CD4-positive, alpha-beta T cell treated with Interleukin-4 for 4 hours (primary cell): ENCODE measurements around the gene SLIT1.
A peak's percentile ranks its signal among the peaks of the same experiment; 100 is the strongest.
"Not testable (repeated sequence)": the region's sequence is repeated elsewhere in the genome, so short reads cannot be mapped to it uniquely, and the experiment has no call there.

Source experiments
- DNase-seq: peaks from one replicate; pipeline ENCODE4 v3.0.0-alpha.2; 2020

SLIT1 gene

DNA sequence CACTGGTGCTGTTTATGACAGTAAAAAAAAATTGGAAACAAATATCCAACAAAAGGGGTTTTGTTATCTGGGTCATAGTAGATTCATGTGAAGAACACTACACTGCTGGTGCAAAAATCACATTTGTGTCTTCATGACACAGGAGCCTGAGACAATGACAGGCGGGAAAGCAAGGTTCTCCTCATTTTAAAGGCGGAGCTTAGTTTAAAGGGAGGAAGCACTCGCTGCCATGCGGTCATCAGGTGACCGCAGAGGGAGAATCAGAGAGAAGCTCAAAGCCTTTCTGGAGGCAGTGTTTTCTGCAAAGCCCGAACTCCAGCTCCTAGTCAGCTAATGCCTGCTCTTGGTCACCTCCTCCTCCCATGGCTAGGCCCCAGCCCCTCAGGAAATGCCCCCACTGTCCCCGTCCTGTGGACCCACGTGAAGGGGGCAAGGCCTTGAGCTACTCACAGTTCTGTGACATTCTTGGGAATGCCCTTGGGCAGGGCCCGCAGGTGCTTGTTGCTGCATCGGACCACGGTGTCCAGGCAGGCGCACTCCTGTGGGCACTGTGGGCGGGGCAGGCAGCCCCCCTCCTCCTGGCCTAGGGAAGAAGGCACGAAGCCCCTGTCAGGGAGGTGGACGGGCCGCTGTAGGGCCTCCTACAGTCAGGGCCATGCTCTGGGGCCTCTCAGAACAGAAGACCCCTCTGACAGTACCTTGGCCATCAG is 146.1 kb downstream of the SLIT1 start:
- DNase-seq, result no peak

DNA sequence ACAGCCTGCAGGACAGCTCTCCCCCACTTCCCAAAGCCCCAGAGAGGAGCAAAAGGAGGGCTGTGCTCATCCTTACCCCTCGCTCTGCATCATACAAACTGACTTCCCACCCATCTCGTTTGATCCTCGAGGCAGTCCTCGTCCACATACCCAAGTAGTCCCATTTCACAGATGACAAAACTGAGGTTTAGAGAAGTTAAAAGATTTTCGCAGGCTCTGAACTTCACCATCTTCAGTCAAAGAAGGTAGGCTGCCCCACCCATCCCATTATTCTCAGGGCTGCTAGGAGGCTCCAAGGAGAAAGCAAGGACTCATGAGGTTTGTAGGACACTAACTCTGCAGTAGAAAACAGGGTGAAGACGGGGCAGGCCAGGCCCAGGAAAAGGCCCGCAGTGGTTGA is 147.1 kb downstream of the SLIT1 start:
- no peak for DNase-seq

DNA sequence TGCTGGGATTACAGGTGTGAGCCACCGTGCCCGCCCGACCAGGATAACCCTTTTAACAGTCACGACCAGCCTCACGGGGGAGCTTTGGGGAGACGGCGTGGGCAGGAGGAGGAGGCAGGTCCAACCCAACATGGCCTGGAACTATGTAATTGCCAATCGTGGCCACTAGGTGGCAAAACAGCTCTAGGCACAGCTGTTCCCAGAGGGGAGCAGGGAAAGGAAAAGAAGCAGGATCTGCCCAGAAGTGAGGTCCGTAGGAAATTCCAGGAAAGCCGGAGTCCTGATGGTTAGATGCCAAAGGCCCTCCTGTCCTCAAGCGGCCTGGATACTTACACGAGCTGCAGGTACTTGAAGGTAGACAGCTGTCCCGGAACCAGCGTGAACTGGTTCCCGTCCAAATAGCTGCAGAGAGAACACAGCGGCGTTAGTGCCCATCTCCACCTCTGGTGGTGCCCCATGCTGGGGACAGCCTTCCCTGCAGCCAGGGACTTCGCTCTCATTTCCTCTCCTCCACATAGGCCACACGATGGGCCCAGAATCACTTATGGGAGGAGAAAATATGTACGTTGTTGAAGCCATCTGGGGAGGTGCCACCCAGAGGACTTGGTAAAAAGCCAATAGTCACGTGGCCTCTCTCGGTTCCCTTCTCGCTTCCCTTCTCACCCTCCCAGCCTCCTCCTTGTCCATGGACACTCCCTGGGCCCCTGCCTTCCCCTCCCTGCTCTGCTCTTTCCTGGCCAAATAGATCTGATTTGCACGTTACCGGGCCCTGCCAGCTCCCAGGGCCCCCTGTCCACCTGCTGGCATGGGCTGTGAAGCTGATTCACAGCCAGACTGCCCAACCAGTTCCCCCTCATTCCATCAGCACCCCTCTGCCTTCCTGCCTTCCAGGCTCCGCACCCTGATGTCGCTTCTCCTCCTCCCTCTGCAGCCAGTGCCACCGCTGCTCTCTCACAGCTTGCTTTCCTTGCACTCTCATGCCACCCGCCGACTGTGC is 148.1 kb downstream of the SLIT1 start:
- peak; percentile 52 for DNase-seq

DNA sequence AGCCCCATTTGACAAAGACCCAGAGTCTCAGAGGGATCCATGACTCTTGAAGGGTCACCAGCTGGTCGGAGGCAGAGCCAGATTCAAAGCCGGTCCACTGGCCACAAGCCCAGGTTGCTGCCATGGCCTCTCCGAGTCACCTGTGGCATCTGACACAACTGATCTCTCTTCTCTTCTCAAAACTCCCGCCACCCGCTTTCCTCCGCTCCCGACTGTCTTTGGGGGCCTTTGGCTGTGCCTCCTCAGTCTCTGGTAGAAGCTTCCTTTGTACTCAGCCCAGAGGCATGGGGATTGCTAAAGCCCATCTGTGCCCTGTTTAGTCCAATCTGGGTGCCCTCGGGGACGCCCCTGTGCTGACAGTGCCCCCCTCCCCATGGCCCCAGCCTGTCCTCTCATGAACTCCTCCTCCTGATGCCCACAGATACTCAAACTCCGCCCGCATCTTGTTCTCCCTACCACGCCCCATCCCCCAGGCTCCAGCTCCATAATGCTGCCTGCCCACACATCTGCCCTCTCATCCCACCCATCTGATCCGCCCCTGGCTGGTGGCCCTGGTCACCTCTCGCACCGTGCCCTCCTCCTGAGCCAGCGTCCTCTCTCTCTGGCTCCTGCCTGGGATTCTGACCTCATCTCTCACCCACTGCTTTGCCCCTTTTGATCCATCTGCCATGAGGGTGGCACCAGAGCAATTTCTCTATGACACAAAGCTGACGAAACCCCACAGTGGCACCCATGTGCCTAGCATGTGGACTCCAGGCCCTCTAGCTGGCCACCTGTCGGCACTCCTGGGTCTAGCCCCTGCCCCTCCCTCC is 150.6 kb downstream of the SLIT1 start:
- DNase-seq, result no peak

DNA sequence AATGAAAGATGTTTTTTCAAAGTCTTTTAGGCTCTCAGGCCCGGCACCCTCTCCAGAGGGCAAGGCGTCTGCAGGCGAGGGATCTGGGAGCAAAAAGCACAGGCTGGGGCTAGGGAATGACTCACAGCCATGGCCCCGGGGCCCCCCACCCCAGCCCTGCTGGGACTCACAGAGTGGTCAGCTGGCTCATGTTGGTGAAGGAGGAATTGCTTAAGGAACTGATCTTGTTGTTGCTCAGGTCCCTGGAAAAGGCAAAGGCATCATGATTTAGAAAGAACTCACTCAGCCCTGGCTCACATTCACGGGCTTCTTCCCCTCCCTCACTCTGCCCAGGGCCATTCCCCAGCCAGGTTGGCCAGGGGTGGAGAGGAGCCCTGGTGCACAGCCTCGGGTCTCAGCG is 151.5 kb downstream of the SLIT1 start:
- no peak for DNase-seq

DNA sequence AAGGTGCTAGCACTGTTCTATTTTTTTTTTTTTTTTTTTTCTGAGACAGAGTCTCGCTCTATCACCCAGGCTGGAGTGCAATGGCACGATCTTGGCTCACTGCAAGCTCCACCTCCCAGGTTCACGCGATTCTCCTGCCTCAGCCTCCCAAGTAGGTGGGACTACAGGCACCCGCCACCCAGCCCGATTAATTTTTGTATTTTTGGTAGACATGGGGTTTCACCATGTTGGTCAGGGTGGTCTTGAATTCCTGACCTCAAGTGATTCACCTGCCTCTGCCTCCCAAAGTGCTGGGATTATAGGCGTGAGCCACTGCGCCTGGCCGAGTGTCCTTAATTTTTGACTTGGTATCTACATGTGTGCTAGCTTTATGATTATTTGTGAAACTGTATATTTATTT is 151.9 kb downstream of the SLIT1 start:
- not testable (repeated sequence) for DNase-seq

DNA sequence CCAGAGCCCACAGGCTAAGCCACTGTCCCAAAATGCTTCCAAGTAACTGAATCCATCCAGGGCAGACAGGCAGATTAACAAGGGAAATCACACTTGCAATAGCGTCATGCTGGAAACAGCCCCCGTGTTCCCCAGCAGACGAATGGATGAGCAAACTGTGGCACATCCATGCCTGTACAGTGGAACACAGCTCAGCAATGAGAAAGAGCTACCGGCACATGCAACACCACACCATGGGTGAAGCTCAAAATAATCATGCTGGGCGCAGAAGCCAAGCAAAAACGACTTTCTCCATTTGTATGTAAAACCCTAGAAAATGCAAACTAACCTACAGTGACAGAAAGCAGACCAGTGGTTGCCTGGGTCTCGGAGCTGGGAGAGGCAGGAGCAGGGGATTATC is 153.1 kb downstream of the SLIT1 start:
- no peak for DNase-seq

DNA sequence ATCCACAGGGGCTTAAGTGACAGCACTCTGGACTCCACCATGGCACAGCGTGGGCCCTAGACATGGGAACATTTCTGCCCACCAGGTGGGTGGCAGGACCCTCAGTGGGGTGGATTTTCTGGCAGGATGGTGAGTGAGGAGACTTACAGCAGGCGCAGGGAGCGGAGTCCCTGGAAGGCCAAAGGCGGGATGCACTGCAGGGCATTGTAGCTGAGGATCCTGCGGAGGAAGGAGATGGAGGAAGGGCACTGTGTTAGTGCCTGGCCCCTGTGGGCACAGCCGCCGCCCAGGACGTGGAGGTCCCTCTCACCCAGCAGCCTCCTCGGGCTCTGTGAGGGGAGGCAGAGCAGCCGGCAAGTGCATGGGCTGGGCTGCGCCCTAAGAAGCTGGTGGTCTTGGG is 154.3 kb downstream of the SLIT1 start:
- DNase-seq, result no peak

DNA sequence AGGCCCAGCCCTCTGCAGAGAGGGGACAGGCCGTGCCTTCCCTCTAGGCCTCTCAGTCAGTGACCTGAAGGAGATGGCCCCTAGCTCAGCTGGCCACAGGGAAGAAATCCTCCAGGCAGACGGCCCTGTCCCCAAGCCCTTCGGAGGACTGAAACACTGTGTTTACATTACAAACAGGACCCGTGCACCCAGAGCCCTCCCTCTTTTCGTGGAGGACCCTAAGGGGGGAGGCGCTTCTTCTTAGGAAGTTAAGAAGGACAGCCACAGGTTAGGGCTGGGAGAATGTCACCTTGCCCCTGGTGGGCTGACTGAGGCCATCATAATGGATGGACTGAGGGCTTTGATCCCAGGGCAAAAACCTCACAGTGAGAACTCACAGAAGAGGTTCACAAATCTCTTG is 154.9 kb downstream of the SLIT1 start:
- DNase-seq, result no peak

DNA sequence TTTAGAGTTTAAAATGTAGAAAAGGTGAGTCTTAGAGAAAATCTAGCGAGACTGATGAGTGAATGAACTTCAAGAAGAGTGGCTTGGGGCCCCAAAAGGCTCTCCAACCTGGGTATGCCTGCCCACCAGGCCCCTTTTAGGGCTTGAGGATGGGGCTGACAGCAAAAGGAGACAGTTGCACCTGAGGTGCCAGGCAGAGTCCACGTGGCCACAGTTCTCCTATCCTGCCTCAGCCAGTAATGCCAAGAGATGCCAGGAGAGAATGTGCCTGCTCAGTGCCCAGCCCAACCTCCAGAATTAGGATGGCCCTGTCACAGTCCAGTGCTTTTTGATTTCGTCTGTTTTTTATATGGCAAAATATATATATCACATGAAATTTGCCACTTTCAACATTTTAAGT is 156.5 kb downstream of the SLIT1 start:
- no peak for DNase-seq

DNA sequence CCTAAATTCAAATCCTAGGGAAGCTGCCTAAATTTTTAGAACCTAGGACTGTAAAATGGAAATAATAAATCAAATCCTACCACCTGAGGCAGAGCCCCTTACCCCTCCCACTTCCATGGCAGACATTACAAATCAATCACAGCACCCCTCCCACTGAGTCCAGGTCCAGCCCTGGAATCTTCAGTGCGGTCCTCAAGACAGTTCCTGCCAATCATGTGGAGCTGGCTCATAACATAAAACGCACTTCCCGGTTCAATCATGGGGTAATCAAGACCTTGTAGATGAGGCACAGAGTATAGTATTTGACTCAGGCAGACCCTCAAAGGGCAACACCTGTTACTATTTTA is 157.0 kb downstream of the SLIT1 start:
- no peak for DNase-seq

DNA sequence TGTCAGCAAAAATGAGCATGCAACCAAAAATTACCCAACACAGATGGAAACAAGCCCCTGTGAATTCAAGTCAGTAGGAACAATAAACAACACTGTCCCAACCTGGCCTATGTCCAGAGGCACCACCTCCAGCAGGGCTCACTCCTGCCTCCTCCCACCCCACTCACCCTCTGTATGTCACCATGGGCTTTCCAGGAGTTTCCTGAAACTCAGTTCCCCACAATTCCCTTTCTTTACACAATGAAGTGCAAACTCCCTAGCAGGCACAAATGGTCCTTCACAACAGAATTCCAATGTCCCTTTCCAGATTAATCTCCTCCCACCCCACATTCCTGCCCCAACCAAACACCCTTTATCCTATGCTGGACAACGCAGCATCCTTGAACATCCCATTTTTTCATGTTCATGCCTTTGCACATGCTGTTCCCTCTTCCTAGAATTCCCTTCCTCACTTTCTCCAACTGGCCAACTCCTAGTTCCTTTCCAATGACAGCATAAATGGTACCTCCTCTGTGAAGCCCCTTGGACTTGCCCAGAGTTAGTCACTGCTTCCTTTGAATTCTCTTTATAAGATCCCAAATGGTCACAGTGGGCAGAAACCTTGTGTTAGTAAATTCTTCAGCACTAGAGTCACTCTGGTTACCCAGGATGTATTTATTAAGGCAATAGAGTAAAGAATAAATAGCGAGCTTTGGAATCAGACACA is 157.5 kb downstream of the SLIT1 start:
- DNase-seq, result no peak

DNA sequence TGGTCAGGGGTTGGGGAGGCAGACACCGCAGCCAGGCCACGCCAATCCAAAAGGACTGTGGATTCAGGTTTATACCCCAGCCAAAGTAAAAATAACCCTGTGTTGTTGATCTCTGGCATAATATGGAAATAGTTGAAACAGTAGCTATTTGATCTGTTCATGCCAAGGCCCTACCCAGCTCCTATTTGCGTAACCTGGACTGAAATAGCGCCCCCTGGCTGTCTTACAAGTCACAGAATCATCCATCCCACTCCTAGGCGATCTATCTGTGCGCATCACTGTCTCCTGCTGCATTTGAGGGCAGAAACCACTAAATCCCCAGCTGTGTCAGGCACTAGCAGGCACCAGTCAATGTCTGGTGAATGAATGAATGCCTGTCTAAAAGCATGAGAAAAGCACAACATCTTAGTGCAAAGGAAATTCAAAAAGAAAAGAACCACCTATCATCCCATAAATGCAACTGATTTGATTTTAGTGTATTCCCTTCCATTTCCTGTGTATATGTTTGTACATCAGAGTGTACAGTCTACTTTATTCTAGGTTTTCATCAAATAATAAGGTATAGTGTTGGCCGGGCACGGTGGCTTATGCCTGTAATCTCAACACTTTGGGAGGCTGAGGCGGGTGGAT is 160.0 kb downstream of the SLIT1 start:
- DNase-seq, result peak; percentile 48

DNA sequence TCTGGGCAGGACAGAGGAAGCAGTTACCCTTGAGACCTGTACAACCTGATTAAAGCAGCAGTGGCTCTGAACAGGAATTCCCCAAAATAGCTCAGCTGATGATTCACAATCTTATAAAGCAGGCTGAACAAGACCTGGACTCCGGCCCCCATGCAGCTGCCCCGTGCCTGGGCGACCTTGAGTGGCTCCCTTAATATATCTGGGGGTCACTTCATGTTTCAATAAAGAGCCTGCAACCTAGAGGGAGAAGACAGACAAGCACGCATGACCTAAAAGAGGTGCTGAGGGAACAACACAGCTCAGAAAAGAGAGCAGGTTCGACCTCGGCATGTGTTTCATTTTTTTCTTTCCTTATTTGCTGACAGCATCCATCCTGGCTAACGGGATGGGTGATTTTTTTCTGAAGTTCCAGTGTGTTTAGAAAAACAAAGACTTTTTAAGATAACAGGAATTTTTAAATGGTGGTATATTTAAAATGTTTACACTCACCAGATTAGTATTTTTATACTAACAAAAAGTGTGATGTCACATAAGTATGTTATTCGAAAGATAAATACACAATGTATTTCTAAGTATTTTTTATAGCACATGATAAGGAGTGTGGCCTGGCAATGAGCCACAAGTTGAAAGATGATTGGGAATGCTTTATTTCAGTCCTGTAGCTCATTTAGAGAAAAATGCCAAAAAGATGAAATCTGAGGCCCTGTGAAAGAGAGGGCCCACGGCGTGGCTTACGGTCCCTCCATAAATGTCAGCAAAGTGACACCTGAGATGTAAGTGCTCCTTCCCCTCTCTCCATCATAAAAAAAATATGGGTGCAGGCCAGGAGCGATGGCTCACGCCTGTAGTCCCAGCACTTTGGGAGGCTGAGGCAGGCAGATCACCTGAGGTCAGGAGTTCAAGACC is 161.3 kb downstream of the SLIT1 start:
- no peak for DNase-seq

DNA sequence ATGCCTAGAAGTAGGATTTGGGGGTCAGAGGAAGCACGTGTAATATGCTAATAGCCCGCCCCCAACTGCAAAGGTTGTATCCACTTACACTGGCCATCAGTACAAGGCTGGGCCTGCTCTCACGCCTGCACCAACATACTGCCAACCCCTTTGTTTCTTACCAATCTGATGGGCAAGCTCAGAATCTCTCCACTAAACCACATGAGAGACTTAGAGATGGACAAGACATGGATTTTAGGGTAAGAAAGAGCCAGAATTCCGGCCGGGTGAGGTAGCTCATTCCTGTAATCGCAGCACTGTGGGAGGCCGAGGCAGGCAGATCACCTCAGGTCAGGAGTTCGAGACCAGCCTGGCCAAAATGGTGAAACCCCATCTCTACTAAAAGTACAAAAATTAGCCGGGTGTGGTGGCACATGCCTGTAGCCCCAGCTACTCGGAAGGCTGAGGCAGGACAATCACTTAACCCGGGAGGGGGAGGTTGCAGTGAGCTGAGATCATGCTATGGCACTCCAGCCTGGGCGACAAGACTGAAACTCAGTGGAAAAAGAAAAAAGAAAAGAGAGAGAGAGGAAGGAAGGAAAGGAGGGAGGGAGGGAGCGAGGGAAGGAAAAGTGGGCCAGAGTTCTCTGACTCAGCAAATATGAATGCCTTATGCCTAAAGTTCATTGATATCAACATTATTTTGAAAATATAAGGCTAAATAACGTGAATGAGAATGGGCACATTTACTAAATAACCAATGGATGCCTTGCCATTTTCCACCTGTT is 162.2 kb downstream of the SLIT1 start:
- no peak for DNase-seq

DNA sequence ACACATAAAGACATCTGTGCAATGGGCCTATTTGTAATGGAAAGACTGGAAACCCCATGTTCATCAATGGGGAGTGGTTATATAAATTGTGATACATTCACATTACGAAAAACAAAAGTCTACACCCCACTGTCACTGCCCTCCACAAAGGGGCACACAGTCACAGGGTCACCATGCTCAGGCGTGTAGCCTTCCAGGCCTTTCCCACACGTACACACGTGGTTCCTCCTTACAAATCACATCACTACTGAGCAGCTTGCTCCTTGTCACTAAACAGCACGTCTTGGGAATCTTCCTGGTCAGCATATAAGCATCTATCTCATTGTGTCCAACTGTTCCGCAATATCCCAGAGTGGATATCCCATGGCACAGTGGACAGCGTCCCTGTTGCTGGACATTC is 163.1 kb downstream of the SLIT1 start:
- DNase-seq, result no peak

DNA sequence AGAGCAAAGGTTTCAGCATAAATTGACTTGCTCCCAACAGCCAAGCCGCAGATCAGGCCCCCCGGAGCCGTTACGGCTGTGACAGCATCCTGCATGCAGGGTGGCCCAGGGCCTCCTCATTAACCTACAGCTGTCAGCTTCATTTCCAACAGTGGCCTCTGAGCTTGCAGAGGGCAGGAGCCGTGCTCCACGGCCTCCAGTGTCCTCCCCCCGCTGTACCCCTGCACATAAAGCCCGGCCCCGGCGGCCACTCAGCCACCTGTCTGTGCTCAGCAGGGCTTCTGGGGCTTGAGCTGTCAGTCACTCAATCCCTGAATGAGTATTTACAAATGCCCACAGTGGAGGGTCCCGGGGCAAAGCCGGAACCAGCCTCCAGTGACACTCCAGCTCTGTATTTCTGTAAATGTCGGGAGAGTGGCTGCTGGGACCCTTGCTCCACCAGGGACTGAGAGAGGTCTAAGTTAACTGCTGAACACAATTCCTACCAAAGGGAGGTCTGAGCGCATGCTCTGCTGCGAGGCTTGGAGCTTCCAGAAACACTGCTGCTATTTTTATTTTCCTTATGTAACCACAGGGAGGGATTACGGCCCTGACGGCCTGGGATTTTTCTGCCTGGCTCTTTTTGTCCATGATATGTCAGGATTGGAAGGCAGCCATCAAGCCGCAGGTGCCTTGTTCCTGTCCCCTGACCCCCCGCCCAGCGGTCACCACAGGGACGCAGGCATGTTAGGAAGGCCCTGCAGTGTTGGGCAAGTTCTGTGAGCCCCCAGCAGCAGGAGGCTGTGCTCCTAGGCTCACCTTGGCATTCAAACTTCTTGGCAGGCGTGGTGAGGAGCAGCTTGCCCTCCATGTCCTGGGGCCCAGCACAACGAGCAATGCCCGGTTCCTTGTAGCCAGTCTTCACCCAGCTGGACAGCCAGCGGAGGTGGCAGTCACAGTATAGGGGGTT is 165.0 kb downstream of the SLIT1 start:
- no peak for DNase-seq

DNA sequence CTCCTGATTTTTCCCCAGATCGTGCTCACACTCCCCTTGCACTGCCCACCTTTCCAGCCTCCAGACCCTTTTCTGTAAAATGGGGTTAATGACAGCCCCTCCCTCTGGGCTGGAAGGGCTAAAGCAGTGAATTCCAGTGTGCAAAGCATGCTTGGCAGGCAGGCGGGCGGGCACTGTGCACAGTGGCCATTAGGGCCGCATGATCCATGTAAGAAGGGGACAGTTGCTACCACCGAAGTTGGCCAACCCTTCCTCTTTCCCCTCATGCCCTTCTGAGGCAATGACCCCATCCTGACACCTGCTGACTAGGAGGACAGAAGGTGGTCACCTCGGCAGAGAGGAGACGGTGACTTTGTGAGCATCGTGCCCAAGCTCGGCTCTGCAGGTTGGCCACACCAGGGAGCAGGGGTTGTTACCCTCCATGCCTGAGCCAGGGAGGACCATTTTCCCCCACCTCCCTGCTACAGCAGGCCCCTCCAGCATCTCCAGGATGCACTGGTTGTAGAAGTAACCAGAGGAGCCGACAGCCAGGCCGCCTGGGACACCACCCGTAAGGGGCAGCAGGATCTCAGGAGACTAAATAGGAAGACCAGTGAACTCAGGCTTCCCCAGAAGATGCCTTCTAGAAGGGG is 166.4 kb downstream of the SLIT1 start:
- DNase-seq, result no peak
